Neuronal stem cell (in vitro differentiated cells): ENCODE results near the gene TYRO3.

Experiments
- DNase-seq: peaks from one replicate; pipeline ENCODE4 v3.0.0-alpha.2; 2013; ENCODE audit warnings: low spot score
- H2AFZ ChIP-seq: one replicate; pipeline ENCODE4 v1.6.1; 2013; ENCODE audit warnings: mild to moderate bottlenecking, low read length, inconsistent platforms
- H2AK5ac ChIP-seq: 2 replicates; pipeline ENCODE4 v1.6.1; 2013; ENCODE audit warnings: low read depth, mild to moderate bottlenecking, inconsistent platforms, low read length, moderate library complexity, mixed read lengths
- H2BK120ac ChIP-seq: 2 replicates; pipeline ENCODE4 v1.6.1; 2013; ENCODE audit warnings: low read depth, mild to moderate bottlenecking, inconsistent platforms, low read length, moderate library complexity, mixed read lengths
- H2BK12ac ChIP-seq: one replicate; pipeline ENCODE4 v1.6.1; 2013; ENCODE audit warnings: low read length, inconsistent platforms
- H2BK15ac ChIP-seq: 2 replicates; pipeline ENCODE4 v1.6.1; 2013; ENCODE audit warnings: mild to moderate bottlenecking, low read length, inconsistent platforms, mixed read lengths
- H2BK5ac ChIP-seq: one replicate; pipeline ENCODE4 v1.6.1; 2013; ENCODE audit warnings: inconsistent platforms, mild to moderate bottlenecking, low read length, moderate library complexity
- H3K14ac ChIP-seq: one replicate; pipeline ENCODE4 v1.6.1; 2013; ENCODE audit warnings: low read length, inconsistent platforms
- H3K18ac ChIP-seq: 2 replicates; pipeline ENCODE4 v1.6.1; 2013; ENCODE audit warnings: low read length, inconsistent platforms
- H3K23ac ChIP-seq: 2 replicates; pipeline ENCODE4 v1.6.1; 2013; ENCODE audit warnings: low read depth, mild to moderate bottlenecking, mixed read lengths, low read length, inconsistent platforms; ENCODE audit not compliant: poor library complexity
- H3K27ac ChIP-seq: replicated peaks from 3 replicates; pipeline ENCODE4 v1.5.1; 2013; ENCODE audit warnings: low read length, inconsistent platforms
- H3K27me3 ChIP-seq, 3 experiments: 2 replicates each; pipeline ENCODE4 v1.6.1; 2013; ENCODE audit warnings: low read length in 3 of 3, mild to moderate bottlenecking in 2 of 3, inconsistent platforms in 1 of 3, low read depth in 1 of 3, mixed read lengths in 1 of 3, moderate library complexity in 1 of 3; ENCODE audit not compliant: control insufficient read depth in 3 of 3, insufficient read depth in 3 of 3
- H3K36me3 ChIP-seq, 2 donors: replicated peaks in 1 of 2; 2 replicates each; pipeline ENCODE4 v1.6.1; 2013; ENCODE audit warnings: low read length in 2 of 2; ENCODE audit not compliant: control insufficient read depth in 2 of 2, insufficient read depth in 2 of 2
- H3K4ac ChIP-seq: 2 replicates; pipeline ENCODE4 v1.6.1; 2013; ENCODE audit warnings: inconsistent platforms, mild to moderate bottlenecking, low read length, moderate library complexity
- H3K4me1 ChIP-seq, 2 donors: 1 replicate in 1 of 2; 2 replicates in 1 of 2; pipeline ENCODE4 v1.6.1; 2013; ENCODE audit warnings: low read length in 2 of 2, low read depth in 1 of 2; ENCODE audit not compliant: control insufficient read depth in 2 of 2, insufficient read depth in 1 of 2
- H3K4me2 ChIP-seq: one replicate; pipeline ENCODE4 v1.6.1; 2013; ENCODE audit warnings: mild to moderate bottlenecking, low read length, inconsistent platforms; ENCODE audit not compliant: insufficient read depth, poor library complexity, severe bottlenecking
- H3K4me3 ChIP-seq, 2 donors: 2 replicates each; pipeline ENCODE4 v1.5.1; 2013; ENCODE audit warnings: low read length in 2 of 2, mild to moderate bottlenecking in 2 of 2, inconsistent platforms in 1 of 2, moderate library complexity in 1 of 2
- H3K79me1 ChIP-seq: one replicate; pipeline ENCODE4 v1.6.1; 2013; ENCODE audit warnings: low read depth, mild to moderate bottlenecking, inconsistent platforms, low read length, moderate library complexity
- H3K9ac ChIP-seq: one replicate; pipeline ENCODE4 v1.6.1; 2013; ENCODE audit warnings: mild to moderate bottlenecking, low read depth, low read length, inconsistent platforms; ENCODE audit not compliant: poor library complexity
- H3K9me3 ChIP-seq, 2 donors: replicated peaks in 1 of 2; 2 replicates each; pipeline versions ENCODE3 to v1.6.1; 2013; ENCODE audit warnings: low read length in 2 of 2, mild to moderate bottlenecking in 2 of 2, inconsistent platforms in 1 of 2, low read depth in 1 of 2, mixed read lengths in 1 of 2, moderate library complexity in 1 of 2; ENCODE audit not compliant: control insufficient read depth in 2 of 2, insufficient read depth in 1 of 2
- H4K8ac ChIP-seq: one replicate; pipeline ENCODE4 v1.6.1; 2013; ENCODE audit warnings: low read depth, mild to moderate bottlenecking, inconsistent platforms, low read length, moderate library complexity
- H4K91ac ChIP-seq: one replicate; pipeline ENCODE4 v1.6.1; 2013; ENCODE audit warnings: low read length, low read depth, mild to moderate bottlenecking, inconsistent platforms; ENCODE audit not compliant: poor library complexity
- WGBS, 2 donors: extraction: QIAGEN DNeasy Blood & Tissue Kit; methylation state at CpG; one replicate each; pipeline ENCODE4 v1.1.7; 2013; ENCODE audit warnings: missing lambda C conversion rate in 2 of 2, mixed read lengths in 1 of 2; ENCODE audit not compliant: insufficient read length in 2 of 2, insufficient replicate concordance in 1 of 2; ENCODE audit errors: extremely low coverage in 2 of 2; 5-methylcytosine and 5-hydroxymethylcytosine counted together

Gene TYRO3

DNA sequence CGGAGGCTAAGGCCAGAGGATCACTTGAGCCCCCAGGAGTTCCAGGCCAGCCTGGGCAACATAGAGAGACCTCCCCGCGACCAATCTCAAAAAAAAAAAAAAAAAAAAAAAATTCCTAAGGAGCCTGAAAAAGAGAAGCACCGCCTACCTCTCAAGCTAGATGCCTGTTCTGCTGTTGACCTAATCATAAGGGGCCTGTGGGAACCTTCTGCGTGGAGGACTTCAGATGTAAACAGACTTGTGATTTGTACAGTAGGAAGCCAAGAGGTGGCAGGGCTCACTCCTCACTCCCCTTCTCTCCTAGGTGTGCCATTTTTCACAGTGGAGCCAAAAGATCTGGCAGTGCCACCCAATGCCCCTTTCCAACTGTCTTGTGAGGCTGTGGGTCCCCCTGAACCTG is 3.2 kb downstream of the TYRO3 start:
- no CpG with 5 or more reads among the region's 5 CpGs for WGBS, 2 donors
- peaks cover 0 to 1% of the 10 kb centered on the region in 2 donors for H3K9me3 ChIP-seq
- peak overlapping the region; percentile 89 for H3K27ac ChIP-seq
- peaks cover 12% of the 10 kb centered on the region for H3K79me1 ChIP-seq
- H2BK12ac ChIP-seq, result peak overlapping the region; percentile 79
- no peak overlapping the region for H3K23ac ChIP-seq
- H3K27me3 ChIP-seq, result no peaks in the 10 kb centered on the region
- peak overlapping the region; percentile 33 for H2AK5ac ChIP-seq
- H2BK15ac ChIP-seq, result peak overlapping the region; percentile 50
- H3K4me2 ChIP-seq, result peak overlapping the region; percentile 53
- no peak overlapping the region for H2AFZ ChIP-seq
- no peak overlapping the region for H3K4ac ChIP-seq
- DNase-seq, result peak; percentile 18
- no peak overlapping the region for H4K91ac ChIP-seq
- H4K8ac ChIP-seq, result no peak overlapping the region
- H2BK120ac ChIP-seq, result peak overlapping the region; percentile 48
- H3K18ac ChIP-seq, result peak overlapping the region; percentile 89
- no peak overlapping the region for H3K9ac ChIP-seq
- no peak overlapping the region for H3K4me3 ChIP-seq
- H3K36me3 ChIP-seq, result peaks cover 18 to 43% of the 10 kb centered on the region in 2 donors
- H2BK5ac ChIP-seq, result peak overlapping the region; percentile 33
- H3K14ac ChIP-seq, result peak overlapping the region; percentile 56
- peaks cover 56 to 65% of the 10 kb centered on the region in 2 donors for H3K4me1 ChIP-seq

DNA sequence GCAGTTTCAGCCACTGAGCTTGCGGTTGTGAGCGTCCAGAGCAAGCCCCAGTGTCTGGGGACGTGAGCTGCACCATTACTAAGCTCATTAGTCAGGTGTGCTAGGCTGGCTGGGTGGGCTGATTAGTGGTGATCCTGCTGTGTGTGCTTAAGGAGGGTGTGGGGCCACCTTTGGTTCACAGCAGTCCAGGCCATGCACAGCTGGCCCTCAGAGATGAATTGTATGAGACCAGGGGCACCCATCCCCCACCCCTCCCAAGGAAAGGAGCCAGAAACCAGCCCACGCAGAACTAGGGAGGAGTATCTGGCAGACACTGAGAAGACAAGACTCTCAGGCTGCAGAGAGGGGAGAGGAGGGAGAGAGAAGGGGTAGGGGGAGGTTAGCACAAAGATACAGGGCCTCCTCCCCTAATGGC is 3.8 kb downstream of the TYRO3 start:
- Histone ChIP-seq H4K91ac (no peak overlapping the region), H3K4ac (no peak overlapping the region), H3K4me2 (peak overlapping the region; percentile 39), H3K4me3 (no peak overlapping the region), H2BK120ac (peak overlapping the region; percentile 48), H3K9ac (no peak overlapping the region), H3K9me3 (peaks cover 0 to 1% of the 10 kb centered on the region in 2 donors), H2AFZ (no peak overlapping the region), H3K79me1 (peaks cover 12% of the 10 kb centered on the region), H3K14ac (peak overlapping the region; percentile 56), H3K27me3 (no peaks in the 10 kb centered on the region), H2BK12ac (peak overlapping the region; percentile 79), H3K4me1 (peaks cover 60 to 71% of the 10 kb centered on the region in 2 donors), H3K18ac (peak overlapping the region; percentile 89), H4K8ac (no peak overlapping the region), H2BK15ac (peak overlapping the region; percentile 50), H2BK5ac (peak overlapping the region; percentile 33), H3K23ac (no peak overlapping the region), H2AK5ac (peak overlapping the region; percentile 33), H3K36me3 (peaks cover 18 to 48% of the 10 kb centered on the region in 2 donors), H3K27ac (peak overlapping the region; percentile 89)
- WGBS, 2 donors, result no CpG with 5 or more reads among the region's 4 CpGs
- peak; percentile 32 for DNase-seq

DNA sequence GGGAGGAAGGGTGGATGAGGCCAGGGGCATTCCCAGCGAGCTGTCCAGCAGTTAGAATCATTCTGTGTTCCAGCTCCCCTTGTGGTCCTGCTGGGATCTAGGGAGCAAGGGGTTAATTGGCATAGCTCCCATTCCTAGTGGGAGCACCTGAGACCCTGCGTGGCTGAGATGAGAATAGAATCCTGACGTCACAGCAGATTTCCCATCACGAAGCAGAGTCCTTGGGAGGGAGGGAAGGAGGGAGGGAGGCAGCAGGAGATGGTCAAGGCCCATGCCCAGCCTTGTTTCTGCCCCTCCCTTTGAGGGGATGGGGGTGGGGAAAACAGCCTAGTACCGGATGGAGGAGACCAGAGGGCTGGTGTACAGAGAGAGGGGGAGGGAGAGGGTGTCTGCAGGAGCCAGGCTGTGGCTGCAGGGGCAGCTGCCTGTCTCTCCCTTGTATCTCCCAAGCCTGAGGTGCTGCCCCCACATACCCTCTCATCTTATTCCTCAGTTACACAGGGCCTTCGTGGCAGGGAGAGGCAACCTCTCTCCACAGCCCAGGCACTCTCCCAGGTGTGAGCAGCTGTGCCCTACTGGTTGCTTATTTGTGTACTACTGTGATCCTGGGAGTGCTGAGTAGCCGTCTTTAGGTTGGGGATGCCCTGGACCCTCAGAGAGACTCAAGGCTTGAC is 5.4 kb downstream of the TYRO3 start:
- peak overlapping the region; percentile 84 for H3K18ac ChIP-seq
- H2BK15ac ChIP-seq, result peak overlapping the region; percentile 93
- H4K8ac ChIP-seq, result peak overlapping the region; percentile 20
- peak overlapping the region; percentile 87 for H3K9ac ChIP-seq
- H3K4me2 ChIP-seq, result peak overlapping the region; percentile 48
- DNase-seq, result peak; percentile 67
- no peak overlapping the region for H2BK120ac ChIP-seq
- H3K36me3 ChIP-seq, result peaks cover 18 to 56% of the 10 kb centered on the region in 2 donors
- H3K14ac ChIP-seq, result peak overlapping the region; percentile 74
- H3K4me1 ChIP-seq, result peaks cover 65 to 77% of the 10 kb centered on the region in 2 donors
- no peaks in the 10 kb centered on the region for H3K27me3 ChIP-seq
- peak overlapping the region; percentile 76 for H2BK5ac ChIP-seq
- peak overlapping the region; percentile 95 for H4K91ac ChIP-seq
- H3K9me3 ChIP-seq, result peaks cover 0 to 1% of the 10 kb centered on the region in 2 donors
- WGBS, 2 donors, result no CpG with 5 or more reads among the region's 7 CpGs
- peak overlapping the region; percentile 63 for H2AFZ ChIP-seq
- H3K79me1 ChIP-seq, result peaks cover 12% of the 10 kb centered on the region
- peak overlapping the region; percentile 89 for H3K27ac ChIP-seq
- peak overlapping the region; percentile 35 for H2BK12ac ChIP-seq
- H3K4ac ChIP-seq, result peak overlapping the region; percentile 98
- H3K23ac ChIP-seq, result no peak overlapping the region
- H3K4me3 ChIP-seq, result no peak overlapping the region
- peak overlapping the region; percentile 77 for H2AK5ac ChIP-seq

DNA sequence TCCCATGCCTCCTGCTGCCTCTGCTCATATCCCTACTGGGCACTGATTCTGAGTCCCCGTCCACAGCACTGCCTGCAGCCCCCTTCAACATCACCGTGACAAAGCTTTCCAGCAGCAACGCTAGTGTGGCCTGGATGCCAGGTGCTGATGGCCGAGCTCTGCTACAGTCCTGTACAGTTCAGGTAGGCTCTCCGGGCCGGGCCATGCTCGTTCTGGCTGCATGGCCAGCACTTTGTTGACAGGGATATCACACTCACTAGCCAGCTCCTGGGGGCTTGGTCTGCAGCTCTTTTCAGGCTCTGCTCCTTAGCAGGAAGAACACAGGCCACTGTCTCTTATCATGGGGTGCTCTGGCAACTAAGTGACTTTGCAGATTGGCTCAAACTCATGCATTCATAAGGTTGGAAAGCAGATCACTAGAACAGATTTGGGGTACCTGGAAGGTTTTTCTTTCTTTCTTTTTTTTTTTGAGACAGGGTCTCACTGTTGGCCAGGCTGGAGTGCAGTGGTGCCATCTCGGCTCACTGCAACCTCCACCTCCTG is 6.0 kb downstream of the TYRO3 start:
- Histone ChIP-seq H3K27me3 (no peaks in the 10 kb centered on the region), H2BK12ac (peak overlapping the region; percentile 35), H2BK15ac (peak overlapping the region; percentile 93), H3K23ac (peak overlapping the region; percentile 70), H3K4me3 (no peak overlapping the region), H3K79me1 (peaks cover 8% of the 10 kb centered on the region), H3K18ac (peak overlapping the region; percentile 84), H2AFZ (peak overlapping the region; percentile 63), H3K9ac (peak overlapping the region; percentile 87), H2AK5ac (peak overlapping the region; percentile 77), H3K4me1 (peaks cover 61 to 78% of the 10 kb centered on the region in 2 donors), H4K8ac (peak overlapping the region; percentile 20), H2BK120ac (no peak overlapping the region), H3K9me3 (peaks cover 0 to 1% of the 10 kb centered on the region in 2 donors), H4K91ac (peak overlapping the region; percentile 95), H3K4ac (peak overlapping the region; percentile 98), H3K14ac (peak overlapping the region; percentile 74), H3K4me2 (no peak overlapping the region), H2BK5ac (peak overlapping the region; percentile 76), H3K27ac (peak overlapping the region; percentile 79), H3K36me3 (peaks cover 23 to 62% of the 10 kb centered on the region in 2 donors)
- WGBS, 2 donors, result no CpG with 5 or more reads among the region's 8 CpGs
- no peak for DNase-seq
